ENCODE data around the gene CDHR3. TPM values are rescaled to one million over a fixed set of nuclear protein-coding genes. Genes with fewer than 3 reads are reported as not detected.

CDHR3 gene
- total RNA-seq, 1 experiment from 2014 or later = 3.3 TPM

DNA sequence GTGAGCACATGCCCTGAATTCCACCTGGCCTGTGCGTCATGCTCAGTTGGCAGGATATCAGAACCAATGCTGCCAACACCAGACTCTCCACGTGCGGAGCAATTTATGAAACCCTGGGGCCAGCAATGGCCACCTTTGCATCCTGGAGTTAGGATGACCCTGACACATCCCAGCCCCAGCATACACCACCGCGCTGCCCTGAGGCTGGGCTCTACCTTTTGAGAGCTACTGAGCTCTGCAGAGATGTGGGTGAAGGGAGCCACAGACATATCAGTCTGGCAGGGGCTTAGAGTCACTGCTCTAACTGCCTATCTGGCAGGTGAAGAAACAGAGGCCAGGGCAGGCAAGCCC, 107.1 kb downstream of the CDHR3 start:
- Histone ChIP-seq H4K20me1 (ENCODE audit: control insufficient read depth, insufficient read depth, insufficient read length) (no peaks in the 10 kb centered on the region), H3K56ac (ENCODE audit: insufficient read length, low read depth, low read length) (no peak overlapping the region), H4K5ac (ENCODE audit: insufficient read length, low read depth, low read length) (no peak overlapping the region), H4K91ac (ENCODE audit: insufficient read length, low read depth, low read length) (no peak overlapping the region), H2AFZ (ENCODE audit: low read length) (no peak overlapping the region), H3K4me1 (ENCODE audit: insufficient read depth, low read length) (no peaks in the 10 kb centered on the region; the same call in 1 of the 2 replicates), H3K79me1 (ENCODE audit: insufficient read depth, low read depth, low read length, poor library complexity, severe bottlenecking) (no peaks in the 10 kb centered on the region), H3K27ac (ENCODE audit: insufficient read length, low read depth, low read length) (no peak overlapping the region), H2BK15ac (ENCODE audit: low read depth, low read length) (no peak overlapping the region), H3T11ph (ENCODE audit: low read length) (no peak overlapping the region), H3K23me2 (ENCODE audit: insufficient read length, low read depth, low read length, poor library complexity, severe bottlenecking) (no peaks in the 10 kb centered on the region), H2BK5ac (ENCODE audit: insufficient read length, low read length) (no peak overlapping the region), H3K14ac (ENCODE audit: insufficient read depth, low read length) (no peak overlapping the region; the same call in 1 of the 2 replicates), H4K8ac (replicated peaks; ENCODE audit: insufficient read length, low read depth, low read length) (no peak overlapping the region), H3K79me2 (ENCODE audit: insufficient read depth, low read length) (no peaks in the 10 kb centered on the region), H3K27me3 (ENCODE audit: insufficient read depth, low read length) (no peaks in the 10 kb centered on the region), H3K18ac (ENCODE audit: insufficient read length, low read depth, low read length) (no peak overlapping the region), H2BK120ac (ENCODE audit: low read depth, low read length, poor library complexity, severe bottlenecking) (no peak overlapping the region), H3K9me3 (ENCODE audit: control insufficient read depth, low read depth, low read length) (no peaks in the 10 kb centered on the region), H3K4me2 (ENCODE audit: insufficient read depth, insufficient read length, low read length) (no peak overlapping the region), H3K23ac (ENCODE audit: insufficient read length, low read depth, low read length) (no peak overlapping the region), H2BK12ac (ENCODE audit: insufficient read length, low read depth, low read length) (no peak overlapping the region), H3K9ac (ENCODE audit: extremely low read depth, insufficient read length, low read length) (no peak overlapping the region), H2AK5ac (ENCODE audit: insufficient read length, low read length) (no peak overlapping the region), H2BK20ac (ENCODE audit: low read depth, low read length, poor library complexity, severe bottlenecking) (no peak overlapping the region), H3K4ac (ENCODE audit: low read depth, low read length) (no peak overlapping the region)
- H3K36me3 Mint-ChIP-seq (ENCODE audit: insufficient read depth in 1 of 3, low read depth in 3 of 3) = no peaks in the 10 kb centered on the region
- H3K27ac Mint-ChIP-seq = no peak overlapping the region
- no CpG with 5 or more reads among the region's 5 CpGs for WGBS (ENCODE audit: extremely low coverage, insufficient read length, low lambda C conversion rate)
- TF ChIP-seq, protein P1, sequence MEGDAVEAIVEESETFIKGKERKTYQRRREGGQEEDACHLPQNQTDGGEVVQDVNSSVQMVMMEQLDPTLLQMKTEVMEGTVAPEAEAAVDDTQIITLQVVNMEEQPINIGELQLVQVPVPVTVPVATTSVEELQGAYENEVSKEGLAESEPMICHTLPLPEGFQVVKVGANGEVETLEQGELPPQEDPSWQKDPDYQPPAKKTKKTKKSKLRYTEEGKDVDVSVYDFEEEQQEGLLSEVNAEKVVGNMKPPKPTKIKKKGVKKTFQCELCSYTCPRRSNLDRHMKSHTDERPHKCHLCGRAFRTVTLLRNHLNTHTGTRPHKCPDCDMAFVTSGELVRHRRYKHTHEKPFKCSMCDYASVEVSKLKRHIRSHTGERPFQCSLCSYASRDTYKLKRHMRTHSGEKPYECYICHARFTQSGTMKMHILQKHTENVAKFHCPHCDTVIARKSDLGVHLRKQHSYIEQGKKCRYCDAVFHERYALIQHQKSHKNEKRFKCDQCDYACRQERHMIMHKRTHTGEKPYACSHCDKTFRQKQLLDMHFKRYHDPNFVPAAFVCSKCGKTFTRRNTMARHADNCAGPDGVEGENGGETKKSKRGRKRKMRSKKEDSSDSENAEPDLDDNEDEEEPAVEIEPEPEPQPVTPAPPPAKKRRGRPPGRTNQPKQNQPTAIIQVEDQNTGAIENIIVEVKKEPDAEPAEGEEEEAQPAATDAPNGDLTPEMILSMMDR (conservative IDR thresholded peaks at IDR 0.05) = no peak
- H3K4me1 Mint-ChIP-seq = peaks cover 15 to 17% of the 10 kb centered on the region in 2 experiments
- H3K27me3 Mint-ChIP-seq (ENCODE audit: low read depth) = no peaks in the 10 kb centered on the region
- no peaks in the 10 kb centered on the region for H3K9me3 Mint-ChIP-seq
- DNase-seq = no peak
- H3K4me3 Mint-ChIP-seq = no peak overlapping the region

Measured in H9 (cell line).